Heart left ventricle (tissue), 13 donors: Measurements from ENCODE around the gene MKKS.

Experiments used
- POLR2A ChIP-seq, 2 donors: fragments of 450-650 bp; IDR thresholded peaks; one replicate each; pipeline ENCODE4 v1.6.1; 2017; ENCODE audit warnings: antibody characterized with exemption in 2 of 2, mild to moderate bottlenecking in 2 of 2, moderate library complexity in 2 of 2
- TF ChIP-seq, protein P1 (sequence below), 12 donors: fragments of 200-600 bp; sonication (generic) in 4 of 12; IDR thresholded peaks; one replicate each; pipeline versions ENCODE4 v1.5.0 to v1.8.0; 2018 to 2022; ENCODE audit warnings: antibody characterized with exemption in 12 of 12, mild to moderate bottlenecking in 5 of 12
- donor health status: ischemic (EF 13 %, LVEDD 7.1; RV severe dilation, severe dysfunction).
- donor health status: DM: no; HTN: yes; CAD: no.
- donor health status: DM: no; HTN: no; CAD: no.
- donor health status: ischemic (EF 25% LVEDD 6.9; RV normal size, moderate dysfunction).
- donor health status: ischemic (EF 25% LVEDD 5.7; RV mildly dilated, moderate dysfunction).
- donor health status: ischemic (EF 35%, LVEDD 5.7; RV mildly dilated, moderate dysfunction).
- donor health status: nonischemic (EF 11% LVEDD 7.7; RV severe dilation, severe dysfunction).
- donor health status: DM: yes; HTN: yes; CAD: no.
- donor health status: PGD.
- donor health status: ischemic (EF 29% LVEDD 5.4; RV normal size, mild dysfunction).
- donor health status: nonischemic (EF 23%, LVEDD 6.1; RV moderate dilation, normal function).

DNA sequence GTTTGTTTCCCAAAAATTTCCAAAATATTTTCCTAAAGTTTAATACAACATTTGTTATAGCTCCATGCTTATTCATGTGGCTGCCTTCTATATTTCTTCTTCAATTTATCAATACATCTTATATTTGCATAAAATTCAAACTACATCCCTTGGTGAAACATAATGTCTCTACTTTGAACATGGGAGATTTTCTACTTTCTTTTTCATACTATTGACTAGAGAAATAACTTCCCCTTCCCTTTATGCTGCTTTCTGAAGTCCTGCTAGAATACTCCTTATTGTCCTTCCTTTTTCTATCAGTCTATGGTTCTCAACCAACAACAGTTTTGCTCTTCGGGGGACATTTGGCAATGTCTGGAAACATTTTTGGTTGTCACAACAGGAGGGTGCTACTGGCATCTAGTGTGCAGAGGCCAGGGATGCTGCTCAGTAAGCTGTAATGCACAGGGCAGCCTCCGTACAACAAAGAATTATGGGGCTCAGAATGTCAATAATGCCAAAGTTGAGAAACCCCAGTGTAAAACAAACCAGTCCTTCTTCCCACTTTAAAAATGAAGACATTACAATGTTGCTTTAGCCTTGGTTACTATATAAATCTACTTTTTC lies 29.9 kb downstream of the MKKS start:
- TF ChIP-seq, protein P1, sequence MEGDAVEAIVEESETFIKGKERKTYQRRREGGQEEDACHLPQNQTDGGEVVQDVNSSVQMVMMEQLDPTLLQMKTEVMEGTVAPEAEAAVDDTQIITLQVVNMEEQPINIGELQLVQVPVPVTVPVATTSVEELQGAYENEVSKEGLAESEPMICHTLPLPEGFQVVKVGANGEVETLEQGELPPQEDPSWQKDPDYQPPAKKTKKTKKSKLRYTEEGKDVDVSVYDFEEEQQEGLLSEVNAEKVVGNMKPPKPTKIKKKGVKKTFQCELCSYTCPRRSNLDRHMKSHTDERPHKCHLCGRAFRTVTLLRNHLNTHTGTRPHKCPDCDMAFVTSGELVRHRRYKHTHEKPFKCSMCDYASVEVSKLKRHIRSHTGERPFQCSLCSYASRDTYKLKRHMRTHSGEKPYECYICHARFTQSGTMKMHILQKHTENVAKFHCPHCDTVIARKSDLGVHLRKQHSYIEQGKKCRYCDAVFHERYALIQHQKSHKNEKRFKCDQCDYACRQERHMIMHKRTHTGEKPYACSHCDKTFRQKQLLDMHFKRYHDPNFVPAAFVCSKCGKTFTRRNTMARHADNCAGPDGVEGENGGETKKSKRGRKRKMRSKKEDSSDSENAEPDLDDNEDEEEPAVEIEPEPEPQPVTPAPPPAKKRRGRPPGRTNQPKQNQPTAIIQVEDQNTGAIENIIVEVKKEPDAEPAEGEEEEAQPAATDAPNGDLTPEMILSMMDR (IDR thresholded peaks at IDR 0.05): no peak
- no peak for TF ChIP-seq POLR2A (IDR thresholded peaks at IDR 0.05)
